GM21390 (cell line): ENCODE data around the gene RELB.

Source experiments
- ATAC-seq: cut with Tn5 transposase; IDR thresholded peaks from one replicate; pipeline ENCODE4 v1.9.1; 2021; ENCODE audit not compliant: unreplicated experiment

The RELB gene

DNA sequence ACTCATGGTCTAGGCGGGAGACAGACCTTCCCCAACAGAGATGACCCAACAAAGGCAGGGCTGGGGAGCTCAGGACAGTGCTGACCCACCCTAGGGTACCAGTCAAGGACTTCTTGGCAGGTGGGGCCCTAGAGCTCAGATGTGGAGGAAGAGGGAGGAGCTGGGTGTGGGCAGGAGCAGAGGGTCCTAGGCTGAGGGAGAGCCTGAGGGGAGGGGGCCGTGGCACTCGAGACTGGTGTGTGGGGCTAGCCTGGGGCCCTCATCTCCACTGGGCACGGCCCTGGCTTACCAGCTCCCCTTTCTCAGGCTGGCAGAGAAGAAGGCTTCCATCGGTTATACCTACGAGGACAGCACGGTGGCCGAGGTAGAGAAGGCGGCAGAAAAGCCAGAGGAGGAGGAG is 56.2 kb downstream of the RELB start:
- ATAC-seq = no peak

DNA sequence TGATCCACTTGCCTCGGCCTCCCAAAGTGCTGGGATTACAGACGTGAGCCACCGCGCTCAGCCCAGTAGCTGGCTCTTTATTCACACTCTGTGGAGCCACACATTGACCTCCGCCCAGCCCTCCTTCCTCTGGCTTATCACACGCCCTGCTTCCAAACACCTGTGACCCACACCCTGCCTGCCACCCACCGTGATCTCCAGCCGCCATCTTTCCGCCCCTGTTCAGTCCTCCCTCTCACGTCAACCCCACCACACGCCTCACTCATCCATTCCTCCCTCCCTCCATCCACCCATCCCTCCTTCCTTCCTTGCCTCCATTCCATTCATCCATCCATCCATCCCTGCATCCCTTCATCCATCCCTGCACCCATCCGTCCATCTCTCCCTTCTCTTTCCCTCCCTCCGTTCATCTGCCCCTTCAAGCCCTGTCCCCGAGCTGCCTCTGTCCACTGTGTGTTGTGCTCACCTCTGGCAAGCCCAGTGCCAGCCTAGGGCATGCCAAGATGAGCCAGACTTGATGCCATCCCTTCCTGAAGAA is 57.4 kb downstream of the RELB start:
- no peak for ATAC-seq

DNA sequence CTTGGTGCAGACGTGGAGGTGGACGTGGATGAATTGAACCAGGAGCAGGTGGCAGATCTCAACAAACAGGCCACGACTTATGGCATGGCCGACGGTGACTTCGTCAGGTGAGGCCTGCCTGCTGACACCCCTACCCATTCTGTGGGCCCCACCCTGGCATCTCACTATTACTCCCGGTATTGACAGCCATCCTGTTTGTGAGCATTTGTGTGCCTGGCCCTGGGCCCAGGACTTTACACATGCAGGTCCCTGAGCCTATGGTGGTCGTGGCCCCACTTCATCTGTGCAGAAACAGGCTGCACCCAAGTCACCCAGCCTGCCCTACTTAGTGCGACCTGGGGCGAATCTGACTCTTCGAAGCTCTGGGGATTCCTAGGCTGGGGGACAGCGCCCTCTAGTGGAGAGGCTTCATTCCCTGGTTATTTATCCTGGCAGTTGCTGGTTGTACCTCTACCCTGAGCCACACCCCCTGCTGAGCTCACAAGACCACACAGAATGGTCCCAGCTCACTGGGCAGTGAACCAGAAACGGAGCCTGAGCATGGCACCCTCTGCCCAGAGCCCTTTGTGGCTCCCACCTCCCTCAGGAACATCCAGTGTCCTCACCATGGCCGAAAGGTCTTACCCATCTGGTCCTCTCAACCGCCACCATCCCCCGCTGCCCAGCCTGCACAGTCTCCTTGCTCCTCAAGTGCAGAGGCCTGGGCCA is 58.1 kb downstream of the RELB start:
- ATAC-seq = no peak

DNA sequence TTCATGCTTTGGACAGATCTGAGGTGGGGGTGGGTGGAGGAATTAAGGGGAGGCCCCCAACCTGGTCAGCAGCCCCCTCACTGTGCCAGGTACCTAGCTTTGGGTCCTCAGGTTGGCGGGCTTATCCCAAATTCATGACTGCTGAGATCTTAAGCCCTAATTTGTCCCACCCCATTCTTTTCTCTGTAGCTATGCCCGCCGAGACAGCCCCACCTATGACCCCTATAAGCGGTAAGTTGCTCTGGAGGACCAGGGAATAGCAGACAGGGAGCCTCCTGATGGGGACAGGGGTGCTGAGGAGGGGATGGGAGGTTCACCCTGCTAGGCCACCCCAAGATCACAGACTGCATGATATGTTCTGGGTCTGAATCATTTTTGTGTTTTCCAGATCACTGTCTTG is 60.7 kb downstream of the RELB start:
- no peak for ATAC-seq

DNA sequence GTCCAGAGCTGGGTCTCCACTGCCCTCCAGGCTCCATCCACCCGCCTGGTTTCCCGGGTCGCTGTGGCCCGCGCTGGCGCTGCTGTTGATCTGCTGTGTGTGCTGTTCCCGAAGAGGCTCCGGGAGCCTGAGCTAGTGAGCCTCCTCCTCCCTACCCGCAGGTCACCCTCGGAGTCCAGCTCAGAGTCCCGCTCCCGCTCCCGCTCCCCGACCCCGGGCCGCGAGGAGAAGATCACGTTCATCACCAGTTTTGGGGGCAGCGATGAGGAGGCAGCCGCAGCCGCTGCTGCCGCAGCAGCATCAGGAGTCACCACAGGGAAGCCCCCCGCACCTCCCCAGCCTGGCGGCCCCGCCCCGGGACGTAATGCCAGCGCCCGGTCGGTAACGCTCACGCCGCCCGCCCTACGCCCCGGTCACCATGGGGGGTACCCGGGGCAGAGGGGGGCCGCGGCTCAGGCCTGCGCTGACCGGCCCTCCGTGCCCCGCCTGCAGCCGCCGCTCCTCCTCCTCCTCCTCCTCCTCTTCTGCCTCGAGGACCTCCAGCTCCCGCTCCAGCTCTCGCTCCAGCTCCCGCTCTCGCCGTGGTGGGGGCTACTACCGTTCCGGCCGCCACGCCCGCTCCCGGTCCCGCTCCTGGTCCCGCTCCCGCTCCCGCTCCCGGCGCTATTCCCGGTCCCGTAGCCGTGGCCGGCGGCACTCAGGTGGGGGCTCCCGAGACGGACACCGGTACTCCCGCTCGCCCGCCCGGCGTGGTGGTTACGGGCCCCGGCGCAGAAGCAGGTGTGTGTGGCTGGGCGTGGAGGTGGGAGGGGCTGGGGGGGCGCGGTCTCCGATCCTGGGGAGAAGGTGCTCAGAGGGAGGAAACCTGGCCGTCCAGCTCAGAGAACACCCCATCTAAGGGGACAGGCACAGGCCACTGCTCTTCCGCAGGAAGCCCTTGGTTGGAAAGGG is 62.9 kb downstream of the RELB start:
- no peak for ATAC-seq

DNA sequence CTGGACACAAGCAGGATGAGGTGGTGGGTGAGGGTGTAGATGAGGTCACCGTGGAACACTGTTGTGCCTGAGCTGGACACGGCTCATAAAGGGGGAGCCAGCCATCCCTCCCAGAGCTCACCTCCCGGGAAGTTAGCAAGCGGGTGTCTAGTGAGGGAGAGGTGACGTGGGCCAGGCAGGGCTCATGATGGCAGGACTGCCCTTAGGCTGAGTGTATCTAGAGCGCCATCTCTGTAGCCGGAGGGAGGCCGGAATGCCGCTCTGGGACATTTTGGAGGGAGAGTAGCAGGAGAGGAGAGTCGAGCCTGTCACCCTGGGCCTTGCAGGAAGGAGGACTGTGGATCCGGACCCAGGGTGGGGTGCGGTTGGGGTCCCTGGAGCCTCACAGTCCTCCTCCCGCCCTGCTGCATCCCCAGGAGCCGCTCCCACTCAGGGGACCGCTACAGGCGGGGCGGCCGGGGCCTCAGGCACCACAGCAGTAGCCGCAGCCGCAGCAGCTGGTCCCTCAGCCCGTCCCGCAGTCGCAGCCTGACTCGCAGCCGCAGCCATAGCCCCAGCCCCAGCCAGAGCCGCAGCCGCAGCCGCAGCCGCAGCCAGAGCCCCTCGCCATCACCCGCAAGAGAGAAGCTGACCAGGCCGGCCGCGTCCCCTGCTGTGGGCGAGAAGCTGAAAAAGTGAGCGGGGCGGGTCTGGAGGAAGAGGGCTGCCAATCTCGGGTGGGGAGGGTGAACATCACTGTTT is 65.8 kb downstream of the RELB start:
- no peak for ATAC-seq

DNA sequence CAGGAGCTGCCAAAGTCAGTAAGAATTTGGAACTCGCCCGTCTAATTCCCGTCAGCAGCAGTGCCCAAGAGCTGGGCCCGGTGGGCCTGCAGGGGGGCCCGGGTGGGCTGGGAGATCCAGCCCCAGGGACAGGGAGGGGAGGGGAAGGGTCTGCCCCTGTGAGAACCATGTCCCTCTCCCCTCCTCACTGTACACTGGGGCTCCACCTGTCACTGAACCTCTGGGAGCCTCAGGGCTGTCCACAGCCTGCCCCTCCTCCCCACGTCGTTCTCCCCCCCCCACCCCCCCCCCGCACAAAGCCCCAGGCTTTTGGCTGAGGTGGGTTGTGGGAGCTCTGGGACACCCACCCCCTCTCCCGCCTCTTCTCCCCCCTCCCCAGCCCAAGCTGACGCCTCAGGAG is 66.8 kb downstream of the RELB start:
- no peak for ATAC-seq

DNA sequence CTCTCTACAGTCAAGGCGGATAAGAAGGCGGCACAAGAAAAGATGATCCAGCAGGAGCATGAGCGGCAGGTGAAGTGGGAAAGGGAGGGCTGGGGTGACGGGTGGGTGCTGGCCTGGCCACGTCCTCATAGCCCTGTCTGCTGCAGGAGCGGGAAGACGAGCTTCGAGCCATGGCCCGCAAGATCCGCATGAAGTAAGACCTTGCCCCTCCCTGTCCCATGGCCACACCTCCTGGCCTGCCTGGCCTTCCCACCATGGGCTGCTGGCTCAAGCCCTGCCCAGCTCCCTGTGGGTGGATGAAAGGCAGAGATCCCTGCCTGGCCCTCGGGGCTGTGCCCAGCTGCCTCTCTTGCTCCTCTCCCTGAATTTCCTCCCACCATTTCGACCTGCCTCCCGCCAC is 67.8 kb downstream of the RELB start:
- ATAC-seq = no peak

DNA sequence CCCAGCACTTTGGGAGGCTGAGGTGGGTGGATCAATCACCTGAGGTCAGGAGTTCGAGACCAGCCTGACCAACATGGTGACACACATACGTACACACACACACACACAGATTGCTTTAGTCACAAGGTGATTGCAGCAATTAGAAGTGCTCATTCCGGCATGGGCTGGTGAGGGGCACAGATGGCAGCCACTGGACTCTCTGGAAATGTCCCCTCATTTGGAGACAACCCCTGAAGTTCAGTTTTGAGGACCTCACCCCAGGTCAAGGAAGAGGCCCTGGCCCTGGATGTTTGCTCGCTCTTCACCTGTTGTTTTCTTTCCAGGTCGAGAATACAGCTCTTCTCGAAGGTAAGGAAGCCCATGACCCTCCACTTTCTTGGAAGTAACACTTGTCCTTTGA is 69.0 kb downstream of the RELB start:
- no peak for ATAC-seq

DNA sequence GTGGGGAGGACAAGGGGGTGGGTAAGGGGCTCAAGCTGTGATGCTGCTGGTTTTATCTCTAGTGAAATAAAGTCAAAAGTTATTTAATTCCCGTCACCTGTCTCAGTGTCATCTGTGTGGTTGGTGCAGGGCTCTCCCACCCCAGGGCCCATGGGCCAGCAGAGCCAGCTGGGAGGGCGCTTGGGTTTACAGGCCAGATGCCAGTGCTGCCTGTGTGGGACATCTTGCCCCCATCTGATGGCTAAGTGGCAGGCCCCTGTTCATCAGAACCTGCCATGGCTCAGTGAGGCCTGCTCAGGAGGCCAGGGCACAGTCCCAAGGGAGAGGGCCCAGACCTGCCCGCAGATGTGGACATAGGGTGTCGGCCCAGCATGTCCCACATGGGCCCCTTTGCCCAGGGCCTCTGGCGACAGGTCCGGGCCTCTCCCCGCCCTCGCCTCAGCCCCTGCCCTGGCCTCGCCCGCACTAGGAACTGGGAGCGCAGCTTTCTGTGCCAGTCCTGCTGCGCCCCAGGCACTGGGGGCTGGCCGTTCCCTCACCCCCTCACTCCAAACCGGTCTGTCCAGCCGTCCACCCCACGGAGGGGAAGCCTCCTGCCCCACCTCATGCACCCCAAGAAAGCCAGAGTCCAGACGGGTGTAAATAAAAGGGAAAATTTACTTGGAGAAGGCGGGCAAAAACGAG is 69.7 kb downstream of the RELB start:
- ATAC-seq = no peak

DNA sequence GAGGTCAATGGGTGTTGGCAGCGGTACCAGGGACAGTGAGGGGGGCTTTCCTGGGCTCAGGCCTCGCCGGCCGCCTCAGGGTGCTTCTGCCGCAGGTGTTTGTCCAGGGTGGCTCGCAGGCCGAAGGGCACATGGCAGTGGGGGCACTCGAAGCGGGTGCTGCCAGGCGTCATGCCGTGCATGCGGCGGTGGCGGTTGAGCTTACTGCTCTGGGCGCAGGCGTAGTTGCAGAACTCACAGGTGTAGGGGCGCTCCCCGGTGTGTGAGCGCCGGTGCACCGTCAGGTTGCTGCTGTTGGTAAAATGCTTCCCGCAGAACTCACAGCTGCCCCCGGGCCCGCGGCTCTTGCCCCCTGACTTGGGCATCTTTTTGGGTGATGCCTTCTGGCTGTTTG is 70.3 kb downstream of the RELB start:
- no peak for ATAC-seq

DNA sequence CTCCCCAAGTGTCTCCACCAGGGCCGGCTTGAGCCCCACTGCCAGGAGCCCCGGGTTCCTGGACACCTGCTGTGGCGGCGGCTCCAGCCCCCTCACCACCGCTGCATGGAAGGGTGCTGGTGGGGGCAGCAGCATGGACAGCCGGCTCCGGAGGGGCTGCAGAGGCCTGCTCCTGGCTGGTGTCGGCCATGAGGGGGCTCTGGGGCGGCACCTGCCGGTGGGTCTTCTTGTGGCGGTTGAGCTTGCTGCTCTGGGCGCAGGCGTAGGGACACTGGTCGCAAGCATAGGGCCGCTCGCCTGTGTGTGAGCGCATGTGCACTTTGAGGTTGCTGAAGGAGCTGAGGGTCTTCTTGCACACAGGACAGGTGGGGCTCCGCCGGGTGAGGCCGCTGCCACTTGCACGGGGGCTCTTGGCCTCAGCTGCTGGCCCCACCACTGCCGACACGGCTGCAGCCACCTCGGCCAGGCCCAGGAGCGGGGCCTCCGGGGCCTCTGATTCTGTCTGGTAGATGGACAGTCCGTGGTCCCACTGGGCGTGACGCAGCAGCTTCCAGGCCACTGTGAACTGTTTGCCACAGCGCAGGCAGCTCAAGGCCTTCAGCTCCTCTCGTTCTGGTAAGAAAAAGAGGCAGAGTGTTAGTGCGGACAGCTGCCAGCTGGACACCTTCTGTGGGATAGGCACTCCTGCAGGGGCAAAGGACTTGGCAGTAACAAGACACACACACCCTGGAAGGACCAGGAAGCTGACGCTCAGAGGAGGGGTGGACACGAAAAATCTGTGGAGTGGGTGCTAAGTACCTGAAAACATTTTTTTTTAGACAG is 70.9 kb downstream of the RELB start:
- ATAC-seq = no peak

DNA sequence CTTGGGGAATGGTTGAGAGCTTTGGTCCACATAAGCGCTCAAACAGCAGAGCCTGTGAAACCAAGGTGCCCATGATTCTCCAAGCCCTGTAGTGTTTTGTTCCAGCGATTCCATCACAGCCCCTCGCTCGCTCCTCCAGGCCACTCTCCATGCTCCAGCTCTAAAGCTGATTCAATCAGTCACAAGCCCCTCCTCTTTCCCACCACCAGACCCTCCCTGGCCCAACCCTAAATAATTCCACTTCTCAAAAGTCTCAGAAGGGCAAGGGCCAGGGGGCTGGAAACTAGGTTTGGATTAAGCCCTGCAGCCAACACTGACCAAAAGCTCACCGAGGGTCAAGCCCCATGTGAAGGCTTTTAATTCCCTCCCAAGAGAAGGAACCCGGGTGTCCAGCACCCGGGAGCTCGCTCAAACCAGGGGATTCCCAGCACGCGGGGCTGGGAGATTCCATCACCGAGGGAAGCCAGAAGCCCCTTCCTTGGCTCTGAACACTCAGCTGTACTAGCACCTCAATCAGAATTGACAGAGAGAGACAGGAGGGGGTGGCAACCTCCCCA is 73.6 kb downstream of the RELB start:
- ATAC-seq = no peak

DNA sequence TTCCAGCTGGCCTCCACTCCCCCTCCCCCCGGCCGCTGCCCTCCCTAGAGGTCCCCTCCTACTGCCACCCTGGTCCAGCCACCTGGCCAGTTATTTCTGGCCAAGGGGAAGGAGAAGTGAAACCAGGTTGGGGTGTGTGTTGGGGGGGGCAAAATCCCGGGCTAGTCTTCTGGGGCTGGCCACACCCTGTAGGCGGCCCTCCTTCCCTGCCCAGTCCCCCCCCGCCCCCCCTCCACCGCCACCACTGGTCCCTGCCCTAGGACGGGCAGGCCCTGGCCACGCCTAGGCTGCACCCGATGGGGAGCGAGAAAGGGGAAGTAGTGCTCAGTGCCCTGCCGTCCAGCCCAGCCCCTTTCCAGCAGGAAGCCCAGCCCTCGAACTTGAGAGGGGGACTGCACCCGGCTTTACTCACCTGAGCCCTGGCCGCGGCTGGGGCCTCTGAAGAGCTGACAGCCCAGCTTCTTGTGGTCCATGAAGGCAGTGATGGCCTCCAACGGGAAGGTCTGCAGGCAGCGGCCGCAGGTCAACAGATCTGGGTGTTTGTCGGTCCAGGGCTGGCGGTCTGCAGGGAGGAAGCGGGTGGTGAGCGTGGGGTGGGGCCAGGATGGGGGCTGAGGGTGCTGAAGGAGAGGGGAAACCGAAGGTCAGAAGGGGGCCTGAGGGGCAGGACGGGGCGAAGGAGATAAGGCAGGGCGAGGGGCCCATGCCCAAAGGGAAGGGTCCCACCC is 74.2 kb downstream of the RELB start:
- peak; percentile 59 for ATAC-seq

DNA sequence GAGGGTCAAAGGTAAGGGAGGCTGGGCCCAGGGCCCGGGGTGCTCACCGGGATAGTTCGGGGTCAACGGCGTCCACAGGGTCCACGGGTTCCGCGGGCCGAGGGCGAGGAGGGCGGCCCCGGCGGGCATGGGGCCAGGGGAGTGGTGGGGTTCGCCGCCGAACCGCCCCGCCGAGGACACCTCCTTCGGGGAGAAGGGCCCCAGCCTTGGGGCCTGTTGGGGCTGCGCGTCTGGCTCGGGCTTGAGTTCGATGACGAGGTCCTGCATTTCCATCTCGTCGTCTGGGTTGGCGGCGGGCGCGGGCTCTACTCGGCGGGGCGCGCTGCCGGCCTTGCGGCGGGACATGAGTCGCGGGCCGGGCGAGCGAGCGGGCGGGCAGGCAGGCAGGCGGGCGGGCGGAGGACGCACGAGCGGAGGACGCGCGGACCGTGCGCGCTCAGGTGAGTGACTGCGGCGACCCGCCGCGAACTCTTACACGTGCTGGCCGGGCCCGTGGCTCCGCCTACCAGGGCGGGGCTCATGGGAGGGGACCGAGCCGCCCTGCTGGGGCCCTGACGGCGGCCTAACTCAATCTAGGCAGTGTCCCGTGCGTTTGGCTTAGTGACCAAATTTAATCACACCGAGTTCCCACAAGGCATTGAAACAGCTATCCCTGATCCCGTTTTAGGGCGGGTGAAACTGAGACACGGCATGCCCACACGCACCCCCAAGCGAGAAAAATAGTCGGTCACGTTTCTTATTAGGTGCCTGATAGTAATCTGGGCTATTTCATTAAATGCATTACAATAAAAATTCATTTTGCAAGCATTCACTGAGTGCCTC is 75.0 kb downstream of the RELB start, which contains the start of gene ZNF296:
Gene ZNF296 (minus strand): TSS at position 450 of the 822 bp plus-strand sequence. CDS start 105 bp downstream, at position 345.
- ATAC-seq = peak; percentile 41

DNA sequence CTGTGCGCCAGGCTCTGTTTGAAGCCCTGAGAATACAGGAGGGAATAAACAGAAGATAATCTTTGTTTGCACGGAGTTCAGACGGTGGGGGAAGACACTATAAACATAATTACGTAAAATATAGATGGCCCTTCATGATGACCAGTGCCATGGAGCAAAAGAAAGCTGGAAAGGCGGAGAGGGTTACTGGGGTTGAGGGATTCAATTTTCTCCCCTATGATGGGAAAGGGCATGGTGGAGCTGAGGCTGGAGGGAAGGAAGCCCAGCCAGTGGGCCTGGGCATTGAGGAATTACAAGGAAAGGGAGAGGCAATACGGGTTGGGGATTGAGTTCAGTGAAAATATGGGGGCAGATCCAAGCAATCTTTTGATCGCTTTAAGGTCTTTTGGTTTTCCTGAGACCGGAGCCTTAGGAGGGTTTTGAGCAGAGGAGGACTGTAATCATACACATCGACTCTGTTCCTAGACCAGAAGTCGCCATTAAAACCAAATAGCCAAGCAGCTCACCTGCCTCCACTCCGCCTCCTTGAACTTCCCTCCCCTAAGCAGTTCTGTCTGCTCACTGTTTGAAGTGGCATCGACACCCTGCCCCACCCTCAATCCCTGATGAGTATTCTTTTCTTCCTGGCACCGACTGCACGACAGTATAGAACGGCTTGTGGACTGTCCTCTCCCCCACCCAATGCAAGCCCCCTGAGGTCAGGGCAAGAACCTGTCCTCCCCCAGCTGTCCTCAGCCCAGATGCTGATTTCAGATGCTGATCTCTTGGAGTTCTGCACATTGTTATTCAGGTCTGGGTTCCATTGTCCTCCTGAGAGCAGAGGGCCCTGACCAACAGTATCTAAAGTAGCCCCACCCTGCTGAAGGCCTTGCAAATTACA is 75.8 kb downstream of the RELB start:
- no peak for ATAC-seq
